ENCODE measurements around the gene LRRC49.

DNA sequence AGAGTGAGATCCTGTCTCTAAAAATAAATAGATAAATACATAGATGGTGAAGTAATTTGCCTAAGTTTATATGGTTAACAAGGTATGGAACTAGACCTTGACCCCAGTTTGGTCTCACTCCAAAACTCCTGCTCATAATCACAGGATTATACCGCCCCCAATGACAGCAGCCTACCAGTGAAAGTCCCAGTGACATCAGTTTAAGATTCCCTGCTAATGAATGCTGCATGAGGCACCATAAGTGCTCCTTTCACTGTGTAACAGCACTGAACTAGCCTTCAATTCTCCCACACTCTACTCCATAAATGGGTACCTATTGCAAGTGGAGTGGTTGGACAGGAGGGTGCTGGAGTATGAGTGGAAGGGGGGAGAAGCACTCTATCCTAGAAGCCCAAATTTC is 199.0 kb downstream of the LRRC49 start:
- TF ChIP-seq MAZ (IDR thresholded peaks at IDR 0.05; ENCODE audit: borderline replicate concordance, low read depth, low read length) (no peak), FOS (IDR thresholded peaks at IDR 0.05; ENCODE audit: low read depth, low read length) (no peak), CHD1 (IDR thresholded peaks at IDR 0.05; ENCODE audit: low read depth, low read length) (no peak), RFX5 (IDR thresholded peaks at IDR 0.05; ENCODE audit: low read depth, low read length) (no peak), MAFK (IDR thresholded peaks at IDR 0.05; ENCODE audit: low read depth, low read length) (no peak), CEBPB (IDR thresholded peaks at IDR 0.05; ENCODE audit: low read depth, low read length) (no peak), SMC3 (IDR thresholded peaks at IDR 0.05; ENCODE audit: low read depth, low read length) (no peak), NFE2L2 (IDR thresholded peaks at IDR 0.05; ENCODE audit: low read depth, low read length) (no peak), POLR2A (IDR thresholded peaks at IDR 0.05; ENCODE audit: low read depth, low read length) (no peak), RAD21 (IDR thresholded peaks at IDR 0.05; ENCODE audit: low read length) (no peak), MXI1 (IDR thresholded peaks at IDR 0.05; ENCODE audit: borderline replicate concordance, low read depth, low read length) (no peak)
- TF ChIP-seq, protein P1, sequence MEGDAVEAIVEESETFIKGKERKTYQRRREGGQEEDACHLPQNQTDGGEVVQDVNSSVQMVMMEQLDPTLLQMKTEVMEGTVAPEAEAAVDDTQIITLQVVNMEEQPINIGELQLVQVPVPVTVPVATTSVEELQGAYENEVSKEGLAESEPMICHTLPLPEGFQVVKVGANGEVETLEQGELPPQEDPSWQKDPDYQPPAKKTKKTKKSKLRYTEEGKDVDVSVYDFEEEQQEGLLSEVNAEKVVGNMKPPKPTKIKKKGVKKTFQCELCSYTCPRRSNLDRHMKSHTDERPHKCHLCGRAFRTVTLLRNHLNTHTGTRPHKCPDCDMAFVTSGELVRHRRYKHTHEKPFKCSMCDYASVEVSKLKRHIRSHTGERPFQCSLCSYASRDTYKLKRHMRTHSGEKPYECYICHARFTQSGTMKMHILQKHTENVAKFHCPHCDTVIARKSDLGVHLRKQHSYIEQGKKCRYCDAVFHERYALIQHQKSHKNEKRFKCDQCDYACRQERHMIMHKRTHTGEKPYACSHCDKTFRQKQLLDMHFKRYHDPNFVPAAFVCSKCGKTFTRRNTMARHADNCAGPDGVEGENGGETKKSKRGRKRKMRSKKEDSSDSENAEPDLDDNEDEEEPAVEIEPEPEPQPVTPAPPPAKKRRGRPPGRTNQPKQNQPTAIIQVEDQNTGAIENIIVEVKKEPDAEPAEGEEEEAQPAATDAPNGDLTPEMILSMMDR (conservative IDR thresholded peaks at IDR 0.05; ENCODE audit: low read depth, low read length): no peak

All from IMR-90 (cell line).